GM23338 (cell line): ENCODE results near the gene ZER1. TPM values are rescaled to one million over a fixed set of nuclear protein-coding genes. Genes with fewer than 3 reads are reported as not detected.

ENCODE experiments used
- ATAC-seq: fragments of 200-7000 bp; cut with Tn5 transposase; 3 replicates; pipeline ENCODE4 v1.9.1; 2020
- DNase-seq: peaks from one replicate; pipeline ENCODE4 v3.0.0-alpha.2; 2015; ENCODE audit warnings: low spot score
- H2AFZ ChIP-seq: fragments of 200-600 bp; sonication (generic); 2 replicates; pipeline ENCODE4 v1.8.0; 2016; ENCODE audit warnings: antibody characterized with exemption, mild to moderate bottlenecking, moderate library complexity
- H3F3A ChIP-seq: fragments of 200-600 bp; sonication (generic); replicated peaks from 2 replicates; pipeline ENCODE4 v1.8.0; 2017; ENCODE audit warnings: antibody characterized with exemption, mixed run types, low read depth
- H3K27ac ChIP-seq: fragments of 200-600 bp; sonication (generic); 2 replicates; pipeline ENCODE4 v1.6.1; 2016; ENCODE audit warnings: low read depth
- H3K27me3 ChIP-seq: fragments of 200-600 bp; sonication (generic); 2 replicates; pipeline ENCODE4 v1.8.0; 2016; ENCODE audit warnings: mild to moderate bottlenecking, mixed run types, moderate library complexity; ENCODE audit not compliant: insufficient read depth
- H3K36me3 ChIP-seq: fragments of 200-600 bp; sonication (generic); 2 replicates; pipeline ENCODE4 v1.8.0; 2016; ENCODE audit warnings: mild to moderate bottlenecking; ENCODE audit not compliant: insufficient read depth
- H3K4me1 ChIP-seq: fragments of 200-600 bp; sonication (generic); 2 replicates; pipeline ENCODE4 v1.8.0; 2016; ENCODE audit warnings: mild to moderate bottlenecking, moderate library complexity; ENCODE audit not compliant: insufficient read depth
- H3K4me2 ChIP-seq: fragments of 200-600 bp; sonication (generic); 2 replicates; pipeline ENCODE4 v1.7.1; 2017; ENCODE audit warnings: mixed run types
- H3K4me3 ChIP-seq: fragments of 200-600 bp; sonication (generic); 2 replicates; pipeline ENCODE4 v1.6.1; 2016; ENCODE audit warnings: mixed run types
- H3K79me2 ChIP-seq: fragments of 200-600 bp; sonication (generic); replicated peaks from 2 replicates; pipeline ENCODE4 v1.8.0; 2017; ENCODE audit warnings: mild to moderate bottlenecking; ENCODE audit not compliant: insufficient read depth
- H3K9me2 ChIP-seq: fragments of 200-600 bp; sonication (generic); 2 replicates; pipeline ENCODE4 v1.8.0; 2017; ENCODE audit not compliant: insufficient read depth
- H4K20me1 ChIP-seq: fragments of 200-600 bp; sonication (generic); replicated peaks from 2 replicates; pipeline ENCODE4 v1.8.0; 2017; ENCODE audit warnings: mild to moderate bottlenecking; ENCODE audit not compliant: insufficient read depth
- H3K27ac Mint-ChIP-seq: 2 replicates; pipeline ENCODE4 v1.8.0; 2020; ENCODE audit warnings: inconsistent platforms, mild to moderate bottlenecking, moderate library complexity, mixed read lengths
- H3K27me3 Mint-ChIP-seq: 3 replicates; pipeline ENCODE4 v1.8.0; 2022; ENCODE audit warnings: low read depth, mild to moderate bottlenecking, moderate library complexity, mixed read lengths, inconsistent platforms; ENCODE audit not compliant: insufficient read depth, poor library complexity
- H3K36me3 Mint-ChIP-seq: 3 replicates; pipeline ENCODE4 v1.8.0; 2021; ENCODE audit warnings: low read depth, mild to moderate bottlenecking, inconsistent platforms, moderate library complexity, mixed read lengths
- H3K4me1 Mint-ChIP-seq: 3 replicates; pipeline ENCODE4 v1.8.0; 2020; ENCODE audit warnings: mild to moderate bottlenecking, inconsistent platforms, mixed read lengths
- H3K4me3 Mint-ChIP-seq: 3 replicates; pipeline ENCODE4 v1.8.0; 2021; ENCODE audit warnings: moderate library complexity, mild to moderate bottlenecking, inconsistent platforms, mixed read lengths
- H3K9me3 Mint-ChIP-seq: 3 replicates; pipeline ENCODE4 v1.8.0; 2020; ENCODE audit warnings: moderate library complexity, mild to moderate bottlenecking, inconsistent platforms, mixed read lengths
- CTCF ChIP-seq, 2 experiments: fragments of 200-600 bp in 1 of 2; sonication (generic) in 1 of 2; conservative IDR thresholded peaks; 2 replicates each; pipeline versions ENCODE4 v1.5.1 to v1.6.1; 2016 to 2017; ENCODE audit warnings: antibody characterized with exemption in 2 of 2, low read depth in 2 of 2, mild to moderate bottlenecking in 2 of 2, moderate library complexity in 1 of 2
- EZH2 ChIP-seq: fragments of 200-600 bp; sonication (generic); IDR thresholded peaks from one replicate; pipeline ENCODE4 v1.8.0; 2017; ENCODE audit warnings: antibody characterized with exemption, mild to moderate bottlenecking, low read depth; ENCODE audit not compliant: unreplicated experiment
- EZH2phosphoT487 ChIP-seq: fragments of 200-600 bp; sonication (generic); IDR thresholded peaks from one replicate; pipeline ENCODE4 v1.8.1; 2018; ENCODE audit warnings: antibody characterized with exemption; ENCODE audit not compliant: unreplicated experiment
- JUNB ChIP-seq: IDR thresholded peaks from one replicate; pipeline ENCODE4 v1.6.1; 2016; ENCODE audit warnings: antibody characterized with exemption; ENCODE audit not compliant: unreplicated experiment
- REST ChIP-seq: IDR thresholded peaks from one replicate; pipeline ENCODE4 v1.6.1; 2018; ENCODE audit warnings: antibody characterized with exemption; ENCODE audit not compliant: unreplicated experiment
- STAT1 ChIP-seq: IDR thresholded peaks from one replicate; pipeline ENCODE4 v1.6.1; 2016; ENCODE audit warnings: antibody characterized with exemption; ENCODE audit not compliant: unreplicated experiment
- ZNF114 ChIP-seq: fragments of 250-450 bp; sonication (Bioruptor Pico); IDR thresholded peaks from 2 replicates; pipeline ENCODE4 v1.5.0; 2020; ENCODE audit warnings: mild to moderate bottlenecking, moderate library complexity
- ZNF331 ChIP-seq: fragments of 250-450 bp; sonication (Bioruptor Pico); IDR thresholded peaks from 2 replicates; pipeline ENCODE4 v1.5.0; 2020; ENCODE audit warnings: low read depth, mild to moderate bottlenecking, moderate library complexity
- ZNF462 ChIP-seq: fragments of 250-450 bp; sonication (Bioruptor Pico); IDR thresholded peaks from 2 replicates; pipeline ENCODE4 v1.5.0; 2020; ENCODE audit warnings: mild to moderate bottlenecking, moderate library complexity
- polyA plus RNA-seq: library from polyadenylated mRNA; unstranded; fragments of >200 nt; fragmentation: Nextera tagmentation; extraction: Ambion mirVana; gene quantifications from 2 replicates; pipeline ENCODE4 v1.2.1, GENCODE V29; 2016
- total RNA-seq: library from RNA; depleted of rRNA; stranded (reverse); fragments of >200 nt; shearing (Covaris generic); gene quantifications from 2 replicates; pipeline ENCODE4 v1.2.3, GENCODE V29; 2014

The ZER1 gene
- total and polyA plus RNA-seq, 2 experiments from 2014 or later, result 7.0 to 23.9 TPM

- Mint-ChIP-seq H3K4me1 (peaks cover 7% of the 10 kb centered on the region), H3K4me3 (peak overlapping the region; percentile 94), H3K36me3 (no peaks in the 10 kb centered on the region; the same call in 1 of the 3 replicates), H3K27me3 (peaks cover 12% of the 10 kb centered on the region), H3K9me3 (peaks cover 6% of the 10 kb centered on the region; the same call in 2 of the 3 replicates), H3K27ac (peak overlapping the region; percentile 95)
- no peak for DNase-seq
- H3K4me1 ChIP-seq, result peaks cover 9% of the 10 kb centered on the region
- peak overlapping the region; percentile 99 for H3K27ac ChIP-seq
- H3K4me2 ChIP-seq, result peak overlapping the region; percentile 97
- H3K4me3 ChIP-seq, result peak overlapping the region; percentile 97
- peak; percentile 65 for ATAC-seq
- H4K20me1 ChIP-seq, result no peaks in the 10 kb centered on the region
- no peaks in the 10 kb centered on the region for H3K36me3 ChIP-seq
- H3K79me2 ChIP-seq, result peaks cover 16% of the 10 kb centered on the region
- no peaks in the 10 kb centered on the region for H3K27me3 ChIP-seq
- TF ChIP-seq EZH2, result no peak
- no peak for TF ChIP-seq EZH2phosphoT487
- TF ChIP-seq ZNF462 (CRISPR knock-in tag), result no peak
- TF ChIP-seq STAT1, result no peak
- no peak for TF ChIP-seq ZNF114 (CRISPR knock-in tag)
- no peak for TF ChIP-seq CTCF (conservative IDR thresholded peaks at IDR 0.05; ENCODE audit: low read depth in 2 of 2)
- TF ChIP-seq ZNF331 (CRISPR knock-in tag), result no peak
- no peak for TF ChIP-seq REST
- TF ChIP-seq JUNB, result no peak
- H3F3A ChIP-seq, result peaks cover 26% of the 10 kb centered on the region
- H2AFZ ChIP-seq, result peak overlapping the region; percentile 94
- no peaks in the 10 kb centered on the region for H3K9me2 ChIP-seq
These were observed 519 bp downstream of the ZER1 start for GRCh38 chr9:128771094-128771721.
